Testis (tissue), 5 donors: ENCODE measurements around the gene ZNF574. TPM values are rescaled to one million over a fixed set of nuclear protein-coding genes. Genes with fewer than 3 reads are reported as not detected.

Experiments
- DNase-seq: peaks from one replicate; pipeline ENCODE4 v3.0.0-alpha.2; 2019
- H3K27ac ChIP-seq, 2 donors: fragments of 200-600 bp; sonication (generic); one replicate each; pipeline ENCODE4 v1.5.1; 2019
- H3K27me3 ChIP-seq: fragments of 200-600 bp; sonication (generic); one replicate; pipeline ENCODE4 v1.5.1; 2019
- H3K36me3 ChIP-seq: fragments of 200-600 bp; sonication (generic); one replicate; pipeline ENCODE4 v1.5.1; 2017; ENCODE audit warnings: low read depth; ENCODE audit errors: missing control alignments
- H3K4me1 ChIP-seq: fragments of 200-600 bp; sonication (generic); one replicate; pipeline ENCODE4 v1.5.1; 2019
- H3K4me3 ChIP-seq, 2 donors: fragments of 200-600 bp; sonication (generic); one replicate each; pipeline ENCODE4 v1.5.1; 2017 to 2019
- H3K9me3 ChIP-seq: fragments of 200-600 bp; sonication (generic); one replicate; pipeline ENCODE4 v1.5.1; 2017
- CTCF ChIP-seq, 3 experiments: fragments of 450-650 bp in 2 of 3; fragments of 200-600 bp in 1 of 3; sonication (generic) in 1 of 3; IDR thresholded peaks; one replicate each; pipeline ENCODE4 v1.5.1; 2016 to 2019; ENCODE audit warnings: antibody characterized with exemption in 3 of 3, mild to moderate bottlenecking in 2 of 3, moderate library complexity in 1 of 3
- POLR2A ChIP-seq: fragments of 450-650 bp; IDR thresholded peaks from one replicate; pipeline ENCODE4 v1.6.1; 2017; ENCODE audit warnings: antibody characterized with exemption, mild to moderate bottlenecking, moderate library complexity
- WGBS, 2 donors: methylation state at CpG; one replicate each; pipeline ENCODE4 v1.1.5; 2018; 5-methylcytosine and 5-hydroxymethylcytosine counted together
- intact Hi-C: fragments of 100-400 bp; cut with DNase I; formaldehyde crosslinking; loops from one replicate; pipeline ENCODE4 v1.15.1; 2023; ENCODE audit warnings: low total_unique reads
- long read RNA-seq, 2 donors: transcript quantifications; one replicate each; lab custom pipeline, GENCODE V29; 2026
- polyA plus RNA-seq: library from polyadenylated mRNA; stranded (reverse); fragments of 350-450 nt; fragmentation: Illumina TruSeq; extraction: RNeasy Lipid Tissue Mini Kit (QIAGEN cat#74804); gene quantifications from one replicate; pipeline ENCODE4 v1.2.3, GENCODE V29; 2014; ENCODE audit warnings: low read depth, low replicate concordance; ENCODE audit not compliant: insufficient read depth
- total RNA-seq, 2 donors: library from RNA; depleted of rRNA; stranded (reverse); fragments of >200 nt; gene quantifications; one replicate each; pipeline ENCODE4 v1.2.3, GENCODE V29; 2016

Gene ZNF574
- 10 to 100 TPM; 63.2 to 64.8 TPM for total RNA-seq
- polyA plus RNA-seq = 47.4 TPM
- long read RNA-seq, donor 1, transcript ZNF574-202 (2 exons, 2,940 nt) = major isoform, 25 of 26 reads
- long read RNA-seq, donor 1, partial matches to known transcripts = 0 of 26 reads
- long read RNA-seq, donor 1, other reads (novel, unspliced or antisense) = 0 of 26 reads
- long read RNA-seq, donor 2, transcript ZNF574-202 (2 exons, 2,940 nt) = major isoform, 11 of 11 reads
- long read RNA-seq, donor 2, partial matches to known transcripts = 0 of 11 reads
- long read RNA-seq, donor 2, other reads (novel, unspliced or antisense) = 0 of 11 reads

DNA sequence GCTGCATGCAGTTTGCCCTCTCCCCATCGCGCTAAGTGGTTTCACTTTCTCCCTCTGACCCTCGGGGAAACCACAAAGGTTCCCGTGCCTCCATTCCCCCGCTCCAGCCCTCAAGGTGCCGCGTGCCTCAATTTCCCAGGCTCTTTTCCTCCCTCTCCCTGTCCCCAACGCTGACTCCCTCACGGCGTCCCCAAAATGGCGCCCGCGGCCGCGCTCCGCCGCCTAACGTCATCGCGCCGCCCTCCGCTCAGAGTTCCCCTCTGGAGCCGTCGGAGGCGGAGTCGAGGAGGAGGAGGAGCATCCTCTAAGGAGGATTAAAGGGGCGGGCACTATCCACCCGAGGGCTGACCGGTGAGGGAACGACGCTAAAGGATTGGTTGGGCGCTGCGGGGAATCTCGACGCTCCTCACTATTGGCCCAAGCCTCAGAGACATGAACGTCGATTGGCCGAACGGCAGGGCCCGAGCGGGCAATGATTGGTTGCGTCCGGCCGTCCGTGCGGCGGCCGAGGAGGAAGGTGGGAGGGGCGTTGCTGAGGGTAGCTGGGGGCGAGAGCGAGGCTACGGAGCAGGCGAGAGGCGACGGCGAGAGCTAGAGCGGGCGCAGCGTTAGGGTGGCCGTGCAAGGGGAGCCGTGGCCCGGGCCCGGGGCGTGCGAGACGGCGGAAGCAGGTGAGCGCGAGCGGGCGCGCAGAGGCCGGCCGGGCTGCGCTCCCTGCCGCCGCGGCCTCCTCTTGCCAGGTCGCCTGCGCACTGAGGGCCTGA, at the start of gene ZNF574:
Gene ZNF574 (plus strand): TSS at position 551 of the 764 bp plus-strand sequence. CDS start 2,441 bp downstream, outside the sequence.
- H3K27ac ChIP-seq = peak within 1 kb of the TSS; percentile 97 to 98
- peak within 1 kb of the TSS; percentile 91 to 96 for H3K4me3 ChIP-seq
- H3K9me3 ChIP-seq = no peaks in the 10 kb centered on the region
- TF ChIP-seq POLR2A (peak; percentile 90), CTCF (IDR thresholded peaks at IDR 0.05) (no peak)
- intact Hi-C loops = no loop called here
- DNase-seq = peak; percentile 99
- H3K36me3 ChIP-seq = no peaks in the 10 kb centered on the region
- peaks cover 13% of the 10 kb centered on the region for H3K4me1 ChIP-seq
- 0 to 1% methylated on average over 26 to 50 of the region's 80 CpGs for WGBS, 2 donors
- H3K27me3 ChIP-seq = no peaks in the 10 kb centered on the region

DNA sequence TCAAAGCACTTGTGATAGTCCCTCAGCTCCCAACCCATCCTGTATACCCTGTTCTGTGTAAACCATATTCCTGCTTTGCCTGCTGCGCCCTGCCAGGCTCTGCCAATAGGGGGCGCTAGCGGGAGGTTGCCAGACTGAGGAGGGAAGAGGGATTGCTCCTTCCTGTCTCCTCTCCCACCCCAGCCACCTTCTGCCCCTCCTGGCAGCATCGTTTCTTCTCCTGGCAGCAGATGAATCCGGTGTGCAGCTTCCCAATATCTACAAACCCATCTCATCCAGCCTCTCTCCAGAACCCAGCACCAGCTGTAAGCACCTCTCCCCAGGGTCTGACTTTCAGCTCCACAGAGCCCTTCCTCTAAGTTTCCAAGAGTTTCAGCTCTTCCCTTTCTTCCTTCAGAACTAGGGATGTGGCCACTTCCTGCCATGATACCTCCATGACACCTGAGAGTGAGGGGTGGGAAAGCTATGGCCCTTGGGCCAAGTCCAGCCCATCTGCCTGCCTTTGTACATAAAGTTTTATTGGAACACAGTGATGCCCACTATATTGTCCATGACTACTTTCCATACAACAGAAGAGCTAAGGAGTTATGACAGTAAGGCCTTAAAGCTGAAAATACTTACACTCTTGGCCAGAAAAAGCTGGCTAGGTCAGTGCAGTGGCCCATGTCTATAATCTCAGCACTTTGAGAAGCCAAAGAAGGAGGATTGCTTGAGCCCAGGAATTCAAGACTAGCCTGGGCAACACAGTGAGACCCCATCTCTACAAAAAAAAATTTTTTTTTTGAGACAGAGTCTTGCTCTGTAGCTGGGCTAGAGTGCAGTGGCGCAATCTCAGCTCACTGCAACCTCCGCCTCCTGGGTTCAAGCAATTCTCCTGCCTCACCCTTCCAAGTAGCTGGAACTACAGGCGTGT, 47.4 kb upstream of the ZNF574 start:
- Histone ChIP-seq H3K27ac (no peak overlapping the region), H3K36me3 (no peaks in the 10 kb centered on the region), H3K27me3 (no peaks in the 10 kb centered on the region), H3K4me1 (peaks cover 8% of the 10 kb centered on the region), H3K9me3 (no peaks in the 10 kb centered on the region), H3K4me3 (no peak overlapping the region)
- no peak for TF ChIP-seq POLR2A
- peak in 1 of 3 experiments; percentile 47 for TF ChIP-seq CTCF (IDR thresholded peaks at IDR 0.05)
- 67 to 73% methylated on average over 8 of the region's 8 CpGs for WGBS, 2 donors
- intact Hi-C loops = no loop called here
- DNase-seq = peak; percentile 28

DNA sequence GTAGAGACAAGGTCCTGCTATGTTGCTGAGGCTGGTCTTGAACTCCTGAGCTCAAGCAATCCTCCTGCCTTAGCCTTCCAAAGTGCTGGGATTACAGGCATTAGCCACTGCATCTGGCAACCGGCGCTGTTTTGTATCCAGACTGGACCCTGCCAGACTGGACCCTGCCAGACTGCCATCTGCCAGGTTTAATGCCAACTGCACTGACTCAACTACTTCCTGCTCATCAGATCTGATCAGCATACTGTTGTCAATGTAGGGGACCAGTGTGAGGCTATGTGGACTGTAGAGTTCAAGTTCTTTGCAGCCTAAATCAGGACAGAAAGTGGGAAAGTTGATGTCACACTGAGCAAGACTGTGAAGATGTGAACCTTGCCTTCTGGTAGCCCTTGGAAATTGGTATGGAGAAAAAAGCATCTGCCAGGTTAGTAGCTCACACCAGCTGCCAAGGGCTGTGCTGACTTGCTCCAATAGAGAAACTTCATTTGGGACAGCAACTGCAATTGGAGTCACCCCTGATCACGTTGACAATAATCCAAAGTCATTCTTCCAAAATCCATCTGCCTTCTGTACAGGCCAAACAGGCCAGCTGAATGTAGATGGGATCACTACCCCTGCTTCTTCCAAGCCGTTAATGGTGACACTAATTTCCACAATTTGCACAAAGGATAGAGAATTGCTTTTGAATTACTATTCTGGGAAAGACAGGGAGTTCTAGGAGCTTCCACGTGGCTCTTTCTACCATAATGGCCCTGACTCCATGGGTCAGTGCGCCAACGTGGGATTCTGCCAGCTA, 45.1 kb upstream of the ZNF574 start:
- Histone ChIP-seq H3K4me3 (no peak overlapping the region), H3K4me1 (no peaks in the 10 kb centered on the region), H3K9me3 (no peaks in the 10 kb centered on the region), H3K27ac (no peak overlapping the region), H3K36me3 (no peaks in the 10 kb centered on the region), H3K27me3 (no peaks in the 10 kb centered on the region)
- intact Hi-C loops = no loop called here
- no peak for DNase-seq
- 81 to 89% methylated on average over 7 of the region's 7 CpGs for WGBS, 2 donors
- TF ChIP-seq POLR2A = no peak
- TF ChIP-seq CTCF (IDR thresholded peaks at IDR 0.05) = no peak

DNA sequence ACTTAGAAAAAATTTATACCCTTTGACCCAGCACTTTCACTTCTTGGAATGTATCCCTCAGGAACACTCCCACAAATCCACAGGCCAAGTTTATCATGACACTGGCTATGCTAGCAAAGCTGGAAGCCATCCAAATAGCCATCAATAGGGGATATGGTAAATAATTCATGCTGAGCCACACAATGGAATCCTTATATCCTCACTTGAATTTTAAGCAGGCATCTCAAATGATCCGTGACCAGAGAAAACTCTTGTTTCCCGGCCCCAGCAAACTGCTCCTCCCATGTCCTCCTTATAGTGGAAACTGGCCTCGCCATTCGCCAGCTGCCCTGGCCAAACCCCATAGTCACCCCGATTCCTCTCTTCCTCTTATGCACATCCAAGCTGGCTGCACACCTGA, 43.5 kb upstream of the ZNF574 start:
- intact Hi-C loops = no loop called here
- H3K9me3 ChIP-seq = no peaks in the 10 kb centered on the region
- no peaks in the 10 kb centered on the region for H3K4me1 ChIP-seq
- WGBS, 2 donors = 55 to 73% methylated on average over 5 of the region's 5 CpGs
- no peak for DNase-seq
- TF ChIP-seq CTCF (IDR thresholded peaks at IDR 0.05) (no peak), POLR2A (no peak)
- H3K36me3 ChIP-seq = no peaks in the 10 kb centered on the region
- H3K27ac ChIP-seq = no peak overlapping the region
- H3K27me3 ChIP-seq = no peaks in the 10 kb centered on the region
- H3K4me3 ChIP-seq = no peak overlapping the region
